ENCODE results near the gene ALPG.

The ALPG gene

DNA sequence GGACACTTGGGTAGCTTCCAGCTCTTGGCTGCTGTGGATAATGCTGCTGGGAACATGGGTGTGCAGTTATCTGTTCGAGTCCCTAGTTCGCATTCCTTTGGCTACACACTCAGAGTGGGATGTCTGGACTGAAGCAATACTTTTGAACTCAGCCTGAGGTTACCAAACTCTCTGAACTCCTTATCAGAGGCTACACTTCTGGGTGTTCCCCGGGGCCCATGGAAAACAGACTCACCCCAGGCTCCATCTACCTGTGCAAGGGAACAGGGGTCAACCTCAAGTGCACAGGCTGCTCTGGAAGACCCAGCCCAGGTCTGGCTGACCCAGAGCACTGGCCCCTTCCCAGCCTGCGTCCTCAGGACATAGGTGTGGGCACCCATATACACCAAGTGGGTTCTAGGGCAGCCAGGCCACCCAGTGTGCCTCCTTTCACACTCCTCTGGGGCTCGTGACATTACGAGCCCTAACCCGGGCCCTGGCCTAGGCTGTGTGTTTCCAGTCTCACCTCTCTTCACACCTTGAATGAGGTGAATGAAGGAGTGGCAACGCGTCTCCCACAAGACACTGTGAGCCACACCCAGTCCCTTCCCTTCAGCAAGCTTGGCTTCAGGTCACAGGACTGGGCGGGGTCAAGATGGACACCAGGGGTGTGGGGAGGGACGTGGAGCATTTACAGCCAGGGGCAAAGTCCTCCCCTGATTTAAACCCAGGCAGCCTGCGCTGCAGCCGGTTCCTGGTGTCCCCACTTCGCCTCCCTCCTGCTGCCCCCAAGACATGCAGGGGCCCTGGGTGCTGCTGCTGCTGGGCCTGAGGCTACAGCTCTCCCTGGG is 49.0 kb downstream of the ALPG start, which contains the start of gene ALPI:
Gene ALPI, plus strand, starts transcription at position 728 of the 830 bp plus-strand sequence. Its CDS starts 47 bp downstream, at position 775.
- in situ Hi-C loops (cut with MboI; ENCODE audit: low sequenced_read_pairs), result no loop called here

GRCh38 chr2:232456296-232457120 is 49.9 kb downstream of the ALPG start:
- in situ Hi-C loops (cut with MboI; ENCODE audit: low sequenced_read_pairs), result no loop called here

GRCh38 chr2:232457121-232458011 is 50.7 kb downstream of the ALPG start:
- in situ Hi-C loops (cut with MboI; ENCODE audit: low sequenced_read_pairs), result no loop called here

DNA sequence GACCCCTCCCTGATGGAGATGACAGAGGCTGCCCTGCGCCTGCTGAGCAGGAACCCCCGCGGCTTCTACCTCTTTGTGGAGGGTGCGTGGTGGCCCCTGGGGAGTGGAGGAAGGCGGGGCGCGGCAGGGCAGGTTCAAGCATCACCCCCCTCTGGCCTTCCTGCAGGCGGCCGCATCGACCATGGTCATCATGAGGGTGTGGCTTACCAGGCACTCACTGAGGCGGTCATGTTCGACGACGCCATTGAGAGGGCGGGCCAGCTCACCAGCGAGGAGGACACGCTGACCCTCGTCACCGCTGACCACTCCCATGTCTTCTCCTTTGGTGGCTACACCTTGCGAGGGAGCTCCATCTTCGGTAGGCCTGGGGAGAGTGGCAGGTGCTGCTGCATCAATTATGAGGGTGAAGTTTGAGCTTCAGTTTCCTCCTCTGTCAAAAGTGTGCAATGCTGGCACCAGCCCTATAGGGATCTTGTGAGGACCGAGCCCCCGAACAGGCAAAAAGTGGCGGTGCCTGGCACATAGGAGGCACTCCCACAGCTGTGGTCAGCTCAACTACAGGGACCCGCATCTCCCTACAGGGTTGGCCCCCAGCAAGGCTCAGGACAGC is 51.5 kb downstream of the ALPG start:
- in situ Hi-C loops (cut with MboI; ENCODE audit: low sequenced_read_pairs), result no loop called here

GRCh38 chr2:232458661-232459418 is 52.2 kb downstream of the ALPG start:
- in situ Hi-C loops (cut with MboI; ENCODE audit: low sequenced_read_pairs), result no loop called here

- in situ Hi-C loops (cut with MboI; ENCODE audit: low sequenced_read_pairs), result no loop called here
Observed at GRCh38 chr2:232459419-232460035, 52.9 kb downstream of the ALPG start.

DNA sequence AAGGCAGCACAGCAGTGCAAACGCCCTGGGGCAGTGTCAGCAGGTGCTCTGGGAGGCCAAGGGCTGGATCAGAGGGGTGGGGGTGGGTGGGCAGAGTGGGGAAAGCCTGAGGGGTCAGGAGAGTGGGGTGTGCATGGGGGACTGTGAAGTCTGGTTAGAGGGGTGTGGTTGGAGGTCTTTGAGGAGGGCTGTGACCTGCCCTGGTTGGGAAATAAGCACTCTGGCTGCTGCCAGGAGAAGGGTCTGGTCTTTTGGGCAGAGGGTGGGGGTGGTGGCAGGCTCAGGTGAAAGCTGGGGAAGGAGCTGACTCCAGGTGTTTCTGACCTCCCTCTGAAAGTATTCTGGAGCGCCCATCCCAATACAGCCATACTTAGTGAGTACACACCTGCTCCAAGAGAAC is 53.5 kb downstream of the ALPG start:
- in situ Hi-C loops (cut with MboI; ENCODE audit: low sequenced_read_pairs), result no loop called here

Data from HL-60/S4 treated with retinoic acid at 250 ng/mL for 4 days and 3 days (cell line).